ENCODE data around the gene RPS2.

RPS2 gene

GRCh38 chr16:1913327-1914083, 51.1 kb downstream of the RPS2 start:
- peak overlapping the region; percentile 57 for H3K27ac ChIP-seq
- CTCF ChIA-PET: interaction anchor here (0.6 kb wide), 1 partner anchor 12 kb away, joined by 7 read pairs; no protein-coding TSS in a partner anchor
- no peak for TF ChIP-seq CTCF (conservative IDR thresholded peaks at IDR 0.05; ENCODE audit: low read depth)
- peak; percentile 62 for DNase-seq (ENCODE audit: low spot score)
- POLR2A ChIA-PET (ENCODE audit: low non-redundant PET): interaction anchor here (1.1 kb wide), 1 partner anchor 242 kb away, joined by 3 read pairs; the partner anchor contains the start of gene TRAF7

- 0 out of 2 replicates have a peak overlapping the region, but pooled peaks have one; percentile 57 for H3K27ac ChIP-seq
- DNase-seq (ENCODE audit: low spot score): no peak
- no peak for TF ChIP-seq CTCF (conservative IDR thresholded peaks at IDR 0.05; ENCODE audit: low read depth)
- ChIA-PET CTCF (no interaction called here), POLR2A (ENCODE audit: low non-redundant PET) (no interaction called here)
Measured at GRCh38 chr16:1912215-1912543, 52.4 kb downstream of the RPS2 start.

Data from RWPE1 (cell line).